K562 (cell line): Measurements from ENCODE around the gene PTBP3. TPM values are rescaled to one million over a fixed set of nuclear protein-coding genes. Genes with fewer than 3 reads are reported as not detected.

ENCODE experiments used
- ATF4 ChIP-seq: fragments of 450-650 bp; formaldehyde crosslinking; IDR thresholded peaks from 2 replicates; pipeline ENCODE4 v1.4.0; 2022; ENCODE audit warnings: mild to moderate bottlenecking, moderate library complexity
- ATF7 ChIP-seq: fragments of 450-650 bp; IDR thresholded peaks from 2 replicates; pipeline ENCODE4 v1.7.1; 2014; ENCODE audit warnings: mild to moderate bottlenecking, moderate library complexity
- CBX5 ChIP-seq: IDR thresholded peaks from 2 replicates; pipeline ENCODE4 v1.6.1; 2014; ENCODE audit warnings: low read depth, borderline replicate concordance
- FOXP4 ChIP-seq: sonication (generic); formaldehyde crosslinking; IDR thresholded peaks from 2 replicates; pipeline ENCODE4 v1.8.0; 2022; ENCODE audit warnings: mild to moderate bottlenecking, missing genetic modification reagents, borderline replicate concordance
- HINFP ChIP-seq: fragments of 450-650 bp; conservative IDR thresholded peaks from 2 replicates; pipeline ENCODE4 v1.6.1; 2016; ENCODE audit warnings: missing genetic modification characterization, low read depth, mild to moderate bottlenecking, control low read depth, missing compliant biosample characterization
- ID3 ChIP-seq, 2 experiments: fragments of 250-450 bp in 1 of 2; fragments of 450-650 bp in 1 of 2; sonication (Bioruptor Pico) in 1 of 2; IDR thresholded peaks; 2 replicates each; pipeline versions ENCODE4 v1.6.1 to v1.8.0; 2016 to 2021; ENCODE audit warnings: mild to moderate bottlenecking in 2 of 2, moderate library complexity in 2 of 2, missing compliant biosample characterization in 1 of 2, missing genetic modification characterization in 1 of 2
- MGA ChIP-seq: fragments of 450-650 bp; IDR thresholded peaks from 2 replicates; pipeline ENCODE4 v1.6.1; 2016; ENCODE audit warnings: mild to moderate bottlenecking, moderate library complexity
- RBM15 ChIP-seq: fragments of 200-400 bp; formaldehyde crosslinking; IDR thresholded peaks from 2 replicates; pipeline ENCODE4 v1.6.1; 2018; ENCODE audit warnings: mild to moderate bottlenecking, low read length, moderate library complexity; ENCODE audit not compliant: insufficient read depth
- TAF15 ChIP-seq: fragments of 200-400 bp; formaldehyde crosslinking; IDR thresholded peaks from 2 replicates; pipeline ENCODE4 v1.6.1; 2017; ENCODE audit warnings: mild to moderate bottlenecking, low read depth, low read length, moderate library complexity
- TAL1 ChIP-seq: fragments of 450-650 bp; IDR thresholded peaks from 2 replicates; pipeline ENCODE4 v1.6.1; 2016; ENCODE audit warnings: mild to moderate bottlenecking
- ZFP36 ChIP-seq: fragments of 150-350 bp; IDR thresholded peaks from 2 replicates; pipeline ENCODE4 v1.6.1; 2018; ENCODE audit warnings: low read length, low read depth; ENCODE audit not compliant: partially characterized antibody
- polyA plus RNA-seq, 8 experiments: library from polyadenylated mRNA; depleted of rRNA in 4 of 8; stranded (reverse) in 5 of 8; unstranded in 3 of 8; fragments of >200 nt; fragmentation: Nextera tagmentation in 2 of 8; fragmentation: Illumina TruSeq in 1 of 8; extraction: Ambion mirVana in 2 of 8; extraction: Trizol in 1 of 8; gene quantifications; 2 replicates each; pipeline versions ENCODE4 v1.2.1 to v1.2.3, GENCODE V29; 2011 to 2014; ENCODE audit warnings: inconsistent platforms in 1 of 8, missing spikeins in 1 of 8
- total RNA-seq, 7 experiments: library from RNA; depleted of rRNA in 6 of 7; stranded (reverse); fragments of >200 nt in 6 of 7; fragmentation: Illumina TruSeq in 2 of 7; extraction: Trizol in 2 of 7; gene quantifications; 2 replicates each; pipeline versions ENCODE4 v1.2.1 to v1.2.3, GENCODE V29; 2011 to 2021; ENCODE audit warnings: low replicate concordance in 1 of 7

PTBP3 gene
- total and polyA plus RNA-seq, 9 of the 15 experiments (the other 6 are each of a cell fraction or from before 2014, with no cell fraction given), result 22.4 to 132 (median 68.0) TPM

- TF ChIP-seq MGA, result peak; percentile 85
- TF ChIP-seq RBM15, result no peak
- TF ChIP-seq ZFP36, result no peak
- TF ChIP-seq HINFP (tag), result no peak
- no peak for TF ChIP-seq TAL1
- TF ChIP-seq FOXP4 (CRISPR knock-in tag), result no peak
- no peak for TF ChIP-seq ATF4
- no peak for TF ChIP-seq CBX5
- TF ChIP-seq ID3 (CRISPR knock-in tag; IDR thresholded peaks at IDR 0.05), result no peak
- TF ChIP-seq ID3 (tag; IDR thresholded peaks at IDR 0.05), result no peak
- peak; percentile 21; the same call in 1 of the 2 replicates for TF ChIP-seq ATF7
- TF ChIP-seq TAF15, result no peak
Measured at GRCh38 chr9:112377087-112377486, 43.7 kb upstream of the PTBP3 start (continued).
